CD8-positive, alpha-beta memory T cell (primary cell): ENCODE results near the gene MSX1. TPM values are rescaled to one million over a fixed set of nuclear protein-coding genes. Genes with fewer than 3 reads are reported as not detected.
A peak's percentile ranks its signal among the peaks of the same experiment; 100 is the strongest.

Experiments
- CTCF ChIA-PET: fragments of 350-600 bp; sonication (Branson Sonifier 250); formaldehyde crosslinking; loops from one replicate; lab custom pipeline; 2021; ENCODE audit warnings: antibody characterized with exemption; lab: Charles Lee
- POLR2A ChIA-PET: fragments of 350-600 bp; sonication (Branson Sonifier 250); formaldehyde crosslinking; loops from one replicate; lab custom pipeline; 2021; ENCODE audit warnings: antibody characterized with exemption; lab: Charles Lee
- DNase-seq, 5 donors: peaks; one replicate each; pipeline versions ENCODE4 v3.0.0 to v3.0.0-alpha.2; 2020 to 2022; ENCODE audit warnings: mixed read lengths in 1 of 5
- H3K27ac ChIP-seq: one replicate; pipeline ENCODE4 v1.7.0; 2013; ENCODE audit warnings: low read depth, mild to moderate bottlenecking, low read length, moderate library complexity
- H3K27me3 ChIP-seq: 2 replicates; pipeline ENCODE4 v1.7.0; 2013; ENCODE audit warnings: low read length, mild to moderate bottlenecking; ENCODE audit not compliant: insufficient read depth, poor library complexity, severe bottlenecking
- H3K36me3 ChIP-seq: 2 replicates; pipeline ENCODE4 v1.7.0; 2013; ENCODE audit warnings: mild to moderate bottlenecking, low read length, moderate library complexity; ENCODE audit not compliant: insufficient read depth
- H3K4me1 ChIP-seq: 2 replicates; pipeline ENCODE4 v1.7.0; 2013; ENCODE audit warnings: mild to moderate bottlenecking, low read length, moderate library complexity; ENCODE audit not compliant: insufficient read depth
- H3K4me3 ChIP-seq: 2 replicates; pipeline ENCODE4 v1.7.0; 2013; ENCODE audit warnings: mild to moderate bottlenecking, low read length
- H3K9me3 ChIP-seq: 2 replicates; pipeline ENCODE4 v1.7.0; 2013; ENCODE audit warnings: mild to moderate bottlenecking, low read length
- H3K27ac Mint-ChIP-seq, 8 donors: one replicate each; pipeline ENCODE4 v1.8.0; 2020 to 2021; ENCODE audit warnings: mixed read lengths in 8 of 8, mild to moderate bottlenecking in 6 of 8, inconsistent platforms in 3 of 8, moderate library complexity in 3 of 8
- H3K27me3 Mint-ChIP-seq, 2 donors: one replicate each; pipeline ENCODE4 v1.8.0; 2020 to 2021; ENCODE audit warnings: mixed read lengths in 2 of 2, mild to moderate bottlenecking in 1 of 2, moderate library complexity in 1 of 2
- H3K36me3 Mint-ChIP-seq, 3 donors: one replicate each; pipeline ENCODE4 v1.8.0; 2020 to 2021; ENCODE audit warnings: mixed read lengths in 3 of 3, inconsistent platforms in 1 of 3, mild to moderate bottlenecking in 1 of 3
- H3K4me1 Mint-ChIP-seq, 3 donors: one replicate each; pipeline ENCODE4 v1.8.0; 2020 to 2021; ENCODE audit warnings: mixed read lengths in 3 of 3, inconsistent platforms in 1 of 3, mild to moderate bottlenecking in 1 of 3
- H3K4me3 Mint-ChIP-seq, 7 donors: one replicate each; pipeline ENCODE4 v1.8.0; 2020 to 2021; ENCODE audit warnings: mixed read lengths in 7 of 7, mild to moderate bottlenecking in 6 of 7, moderate library complexity in 4 of 7, inconsistent platforms in 2 of 7
- H3K9me3 Mint-ChIP-seq, 5 donors: one replicate each; pipeline ENCODE4 v1.8.0; 2020 to 2022; ENCODE audit warnings: mixed read lengths in 5 of 5, mild to moderate bottlenecking in 3 of 5, moderate library complexity in 2 of 5, inconsistent platforms in 1 of 5
- polyA plus RNA-seq: library from polyadenylated mRNA; unstranded; fragments of 300-500 nt; fragmentation: Illumina TruSeq; gene quantifications from one replicate; pipeline ENCODE4 v1.2.3, GENCODE V29; 2021
- total RNA-seq, 2 experiments: library from RNA; stranded (reverse); gene quantifications; one replicate each; pipeline ENCODE4 v1.2.3, GENCODE V29; 2021

MSX1 gene
- total and polyA plus RNA-seq, 3 experiments from 2014 or later = 0.11 to 0.24 TPM; not detected in 1

GRCh38 chr4:4856071-4857000 lies 3.1 kb upstream of the MSX1 start:
- POLR2A ChIA-PET = no interaction called here
- Histone ChIP-seq H3K27ac (no peak overlapping the region), H3K9me3 (no peaks in the 10 kb centered on the region)

GRCh38 chr4:4857001-4857808 lies 2.3 kb upstream of the MSX1 start:
- peaks cover 67% of the 10 kb centered on the region for H3K27me3 ChIP-seq
- no peak overlapping the region for H3K27ac Mint-ChIP-seq
- H3K4me3 ChIP-seq = no peak overlapping the region
- H3K4me1 Mint-ChIP-seq = peaks cover 41 to 70% (median 49%) of the 10 kb centered on the region in 3 donors
- H3K9me3 Mint-ChIP-seq = peaks cover 0 to 16% (median 7%) of the 10 kb centered on the region in 5 donors
- peaks cover 77 to 80% of the 10 kb centered on the region in 2 donors for H3K27me3 Mint-ChIP-seq
- H3K36me3 Mint-ChIP-seq = no peaks in the 10 kb centered on the region
- no peak for DNase-seq
- no peak overlapping the region for H3K27ac ChIP-seq
- H3K36me3 ChIP-seq = no peaks in the 10 kb centered on the region
- ChIA-PET POLR2A (no interaction called here), CTCF (no interaction called here)
- H3K4me1 ChIP-seq = peaks cover 16% of the 10 kb centered on the region
- no peaks in the 10 kb centered on the region for H3K9me3 ChIP-seq
- peak overlapping the region in 5 of 7 donors; percentile 37 to 69 (median 56) for H3K4me3 Mint-ChIP-seq

More at GRCh38 chr4:4856071-4857000, 3.1 kb upstream of the MSX1 start:
- Mint-ChIP-seq H3K4me1 (peaks cover 39 to 64% (median 49%) of the 10 kb centered on the region in 3 donors), H3K4me3 (peak overlapping the region; percentile 49 to 78 (median 63)), H3K36me3 (no peaks in the 10 kb centered on the region), H3K27ac (peak overlapping the region in 1 of 8 donors; percentile 66), H3K27me3 (peaks cover 74 to 79% of the 10 kb centered on the region in 2 donors), H3K9me3 (peaks cover 0 to 16% (median 7%) of the 10 kb centered on the region in 5 donors)
- CTCF ChIA-PET = no interaction called here
- Histone ChIP-seq H3K4me1 (peaks cover 16% of the 10 kb centered on the region), H3K27me3 (peaks cover 65% of the 10 kb centered on the region), H3K36me3 (no peaks in the 10 kb centered on the region), H3K4me3 (no peak overlapping the region)
- no peak for DNase-seq

GRCh38 chr4:4857809-4858508 lies 1.5 kb upstream of the MSX1 start:
- Mint-ChIP-seq H3K4me1 (peaks cover 37 to 62% (median 44%) of the 10 kb centered on the region in 3 donors), H3K4me3 (peak overlapping the region in 4 of 7 donors; percentile 37 to 79 (median 66))
- no peaks in the 10 kb centered on the region for H3K9me3 ChIP-seq

GRCh38 chr4:4858527-4859324 lies 739 bp upstream of the MSX1 start:
- peaks cover 75 to 78% of the 10 kb centered on the region in 2 donors for H3K27me3 Mint-ChIP-seq
- peak overlapping the region; percentile 54 to 79 (median 76) for H3K4me3 Mint-ChIP-seq
- Histone ChIP-seq H3K9me3 (no peaks in the 10 kb centered on the region), H3K27me3 (peaks cover 66% of the 10 kb centered on the region), H3K36me3 (no peaks in the 10 kb centered on the region), H3K27ac (no peak overlapping the region), H3K4me3 (no peak overlapping the region), H3K4me1 (peaks cover 9% of the 10 kb centered on the region)
- H3K4me1 Mint-ChIP-seq = peaks cover 32 to 54% (median 37%) of the 10 kb centered on the region in 3 donors
- H3K27ac Mint-ChIP-seq = no peak overlapping the region
- peaks cover 0 to 16% (median 8%) of the 10 kb centered on the region in 5 donors for H3K9me3 Mint-ChIP-seq
- ChIA-PET CTCF (no interaction called here), POLR2A (no interaction called here)
- DNase-seq = no peak
- H3K36me3 Mint-ChIP-seq = no peaks in the 10 kb centered on the region

More at GRCh38 chr4:4857809-4858508, 1.5 kb upstream of the MSX1 start:
- H3K9me3 Mint-ChIP-seq = peaks cover 0 to 16% (median 5%) of the 10 kb centered on the region in 5 donors
- ChIA-PET POLR2A (no interaction called here), CTCF (no interaction called here)
- DNase-seq = no peak
- no peak overlapping the region for H3K27ac ChIP-seq
- H3K4me3 ChIP-seq = no peak overlapping the region
- peaks cover 78% of the 10 kb centered on the region in 2 donors for H3K27me3 Mint-ChIP-seq
- H3K27me3 ChIP-seq = peaks cover 70% of the 10 kb centered on the region
- H3K4me1 ChIP-seq = peaks cover 15% of the 10 kb centered on the region
- H3K27ac Mint-ChIP-seq = no peak overlapping the region
- H3K36me3 Mint-ChIP-seq = no peaks in the 10 kb centered on the region
- no peaks in the 10 kb centered on the region for H3K36me3 ChIP-seq

GRCh38 chr4:4859799-4860599 lies 534 bp downstream of the MSX1 start:
- CTCF ChIA-PET = no interaction called here
- peaks cover 9% of the 10 kb centered on the region for H3K4me1 ChIP-seq

GRCh38 chr4:4860600-4861389 lies 1.3 kb downstream of the MSX1 start:
- POLR2A ChIA-PET = no interaction called here

More at GRCh38 chr4:4859799-4860599, 534 bp downstream of the MSX1 start:
- H3K4me1 Mint-ChIP-seq = peaks cover 29 to 51% (median 31%) of the 10 kb centered on the region in 3 donors
- H3K9me3 Mint-ChIP-seq = peaks cover 0 to 16% (median 8%) of the 10 kb centered on the region in 5 donors
- H3K4me3 Mint-ChIP-seq = peak overlapping the region; percentile 83 to 88 (median 87)
- H3K27ac Mint-ChIP-seq = no peak overlapping the region
- POLR2A ChIA-PET = no interaction called here
- H3K36me3 Mint-ChIP-seq = no peaks in the 10 kb centered on the region
- H3K9me3 ChIP-seq = no peaks in the 10 kb centered on the region
- peaks cover 77 to 81% of the 10 kb centered on the region in 2 donors for H3K27me3 Mint-ChIP-seq
- peak overlapping the region; percentile 59 for H3K4me3 ChIP-seq
- peaks cover 57% of the 10 kb centered on the region for H3K27me3 ChIP-seq
- no peaks in the 10 kb centered on the region for H3K36me3 ChIP-seq
- no peak overlapping the region for H3K27ac ChIP-seq
- no peak for DNase-seq

More at GRCh38 chr4:4860600-4861389, 1.3 kb downstream of the MSX1 start:
- peak overlapping the region; percentile 59 for H3K4me3 ChIP-seq
- peaks cover 9% of the 10 kb centered on the region for H3K4me1 ChIP-seq
- peaks cover 50% of the 10 kb centered on the region for H3K27me3 ChIP-seq
- CTCF ChIA-PET = no interaction called here
- peak overlapping the region; percentile 83 to 88 (median 87) for H3K4me3 Mint-ChIP-seq
- no peaks in the 10 kb centered on the region for H3K9me3 ChIP-seq
- H3K27me3 Mint-ChIP-seq = peaks cover 75 to 81% of the 10 kb centered on the region in 2 donors
- H3K36me3 ChIP-seq = no peaks in the 10 kb centered on the region
- peaks cover 28 to 47% (median 30%) of the 10 kb centered on the region in 3 donors for H3K4me1 Mint-ChIP-seq
- no peaks in the 10 kb centered on the region for H3K36me3 Mint-ChIP-seq
- no peak overlapping the region for H3K27ac ChIP-seq
- no peak for DNase-seq
- H3K27ac Mint-ChIP-seq = peak overlapping the region in 1 of 8 donors; percentile 57
- peaks cover 0 to 16% (median 9%) of the 10 kb centered on the region in 5 donors for H3K9me3 Mint-ChIP-seq
